Natural killer cell (primary cell): Measurements from ENCODE around the gene ZNF787. TPM values are rescaled to one million over a fixed set of nuclear protein-coding genes. Genes with fewer than 3 reads are reported as not detected.
A peak's percentile ranks its signal among the peaks of the same experiment; 100 is the strongest.

Source experiments
- ATAC-seq, 3 donors: fragments of 150-1000 bp in 2 of 3; fragments of 200-7000 bp in 1 of 3; cut with Tn5 transposase; 1 replicate in 1 of 3; 2 replicates in 2 of 3; pipeline ENCODE4 v1.10.0; 2021; ENCODE audit warnings: mild to moderate bottlenecking in 2 of 3, moderate library complexity in 2 of 3
- DNase-seq, 2 donors: peaks; one replicate each; pipeline versions ENCODE4 v3.0.0 to v3.0.0-alpha.2; 2013 to 2021; ENCODE audit warnings: mixed read lengths in 1 of 2
- H3K27ac ChIP-seq: one replicate; pipeline ENCODE4 v1.5.1; 2013; ENCODE audit warnings: mild to moderate bottlenecking, low read length
- H3K27me3 ChIP-seq: one replicate; pipeline ENCODE4 v1.6.1; 2013; ENCODE audit warnings: low read length; ENCODE audit not compliant: control insufficient read depth, insufficient read depth
- H3K36me3 ChIP-seq: one replicate; pipeline ENCODE4 v1.6.1; 2013; ENCODE audit warnings: low read length; ENCODE audit not compliant: control insufficient read depth, insufficient read depth
- H3K4me1 ChIP-seq: one replicate; pipeline ENCODE4 v1.6.1; 2013; ENCODE audit warnings: low read length; ENCODE audit not compliant: control insufficient read depth, insufficient read depth
- H3K4me3 ChIP-seq: one replicate; pipeline ENCODE4 v1.5.1; 2013; ENCODE audit warnings: low read length
- H3K9me3 ChIP-seq: one replicate; pipeline ENCODE4 v1.6.1; 2013; ENCODE audit warnings: low read length; ENCODE audit not compliant: control insufficient read depth, insufficient read depth
- H3K27ac Mint-ChIP-seq, 2 donors: one replicate each; pipeline ENCODE4 v1.8.0; 2022; ENCODE audit warnings: mild to moderate bottlenecking in 2 of 2, mixed read lengths in 2 of 2, moderate library complexity in 1 of 2
- H3K27me3 Mint-ChIP-seq, 2 donors: one replicate each; pipeline ENCODE4 v1.8.0; 2022; ENCODE audit warnings: low read depth in 2 of 2, mixed read lengths in 2 of 2
- H3K36me3 Mint-ChIP-seq: one replicate; pipeline ENCODE4 v1.8.0; 2022; ENCODE audit warnings: mixed read lengths
- H3K4me1 Mint-ChIP-seq, 2 donors: one replicate each; pipeline ENCODE4 v1.8.0; 2022; ENCODE audit warnings: mixed read lengths in 2 of 2
- H3K4me3 Mint-ChIP-seq: one replicate; pipeline ENCODE4 v1.8.0; 2022; ENCODE audit warnings: mild to moderate bottlenecking, moderate library complexity, mixed read lengths
- H3K9me3 Mint-ChIP-seq, 2 donors: one replicate each; pipeline ENCODE4 v1.8.0; 2022; ENCODE audit warnings: mixed read lengths in 2 of 2
- CTCF ChIP-seq: fragments of 200-600 bp; IDR thresholded peaks from one replicate; pipeline ENCODE4 v1.8.0; 2022; ENCODE audit warnings: antibody characterized with exemption
- WGBS: methylation state at CpG from one replicate; pipeline ENCODE4 v1.1.7; 2013; ENCODE audit warnings: missing lambda C conversion rate; ENCODE audit not compliant: insufficient coverage; 5-methylcytosine and 5-hydroxymethylcytosine counted together
- intact Hi-C: fragments of 100-400 bp; cut with micrococcal nuclease; formaldehyde crosslinking; loops from one replicate; pipeline ENCODE4 v1.14.2; 2022
- total RNA-seq, 4 donors: library from RNA; stranded (reverse); fragments of 120-200 nt in 1 of 4; gene quantifications; one replicate each; pipeline versions ENCODE4 v1.2.3 to v1.2.4, GENCODE V29; 2013 to 2022

The ZNF787 gene
- total RNA-seq, 3 donors from 2014 or later (not counting 1 experiment from before 2014, with no cell fraction given) = 23.9 to 42.0 (median 36.9) TPM

GRCh38 chr19:56071151-56071550, 49.9 kb downstream of the ZNF787 start:
- H3K27me3 Mint-ChIP-seq = no peaks in the 10 kb centered on the region
- intact Hi-C loops = no loop called here
- DNase-seq = no peak
- no peak overlapping the region for H3K4me3 Mint-ChIP-seq
- Histone ChIP-seq H3K27ac (no peak overlapping the region), H3K36me3 (no peaks in the 10 kb centered on the region), H3K4me3 (no peak overlapping the region), H3K9me3 (no peaks in the 10 kb centered on the region), H3K27me3 (no peaks in the 10 kb centered on the region), H3K4me1 (peaks cover 9% of the 10 kb centered on the region)
- ATAC-seq = no peak
- H3K27ac Mint-ChIP-seq = no peak overlapping the region
- H3K36me3 Mint-ChIP-seq = no peaks in the 10 kb centered on the region
- WGBS = 81% methylated on average over 4 of the region's 4 CpGs
- H3K4me1 Mint-ChIP-seq = peaks cover 9 to 10% of the 10 kb centered on the region in 2 donors
- no peak for TF ChIP-seq CTCF
- H3K9me3 Mint-ChIP-seq = no peaks in the 10 kb centered on the region

GRCh38 chr19:56069642-56070041, 51.5 kb downstream of the ZNF787 start:
- Mint-ChIP-seq H3K4me1 (peaks cover 12 to 13% of the 10 kb centered on the region in 2 donors), H3K4me3 (no peak overlapping the region), H3K9me3 (no peaks in the 10 kb centered on the region), H3K36me3 (no peaks in the 10 kb centered on the region), H3K27me3 (no peaks in the 10 kb centered on the region), H3K27ac (no peak overlapping the region)
- ATAC-seq (no peak), DNase-seq (no peak)
- WGBS = 50% methylated on average over 3 of the region's 3 CpGs
- H3K27ac ChIP-seq = no peak overlapping the region
- intact Hi-C loops = no loop called here
- H3K9me3 ChIP-seq = no peaks in the 10 kb centered on the region
- peaks cover 11% of the 10 kb centered on the region for H3K4me1 ChIP-seq
- no peak overlapping the region for H3K4me3 ChIP-seq
- no peaks in the 10 kb centered on the region for H3K36me3 ChIP-seq
- no peak for TF ChIP-seq CTCF
- no peaks in the 10 kb centered on the region for H3K27me3 ChIP-seq

- Mint-ChIP-seq H3K36me3 (no peaks in the 10 kb centered on the region), H3K4me3 (peak overlapping the region; percentile 82), H3K9me3 (no peaks in the 10 kb centered on the region), H3K27me3 (peaks cover 0 to 7% of the 10 kb centered on the region in 2 donors), H3K4me1 (peaks cover 12 to 13% of the 10 kb centered on the region in 2 donors), H3K27ac (peak overlapping the region in 1 of 2 donors; percentile 36)
- WGBS = 2% methylated on average over 39 of the region's 39 CpGs
- DNase-seq = peak; percentile 61 to 80
- Histone ChIP-seq H3K27ac (no peak overlapping the region), H3K4me3 (peak overlapping the region; percentile 18), H3K9me3 (no peaks in the 10 kb centered on the region), H3K36me3 (no peaks in the 10 kb centered on the region), H3K4me1 (peaks cover 11% of the 10 kb centered on the region), H3K27me3 (no peaks in the 10 kb centered on the region)
- peak; percentile 74 to 89 (median 86) for ATAC-seq
- intact Hi-C loops = loop anchor here (1.0 kb wide), 1 partner anchor 267 kb away; no protein-coding TSS in a partner anchor
- peak; percentile 95 for TF ChIP-seq CTCF
Measured at GRCh38 chr19:56066152-56067023, 54.7 kb downstream of the ZNF787 start.
